ENCODE measurements around the gene SAPCD2.

- TF ChIP-seq POLR2AphosphoS5 (IDR thresholded peaks at IDR 0.05; ENCODE audit: low read depth, low read length), result no peak
- TF ChIP-seq, protein P1, sequence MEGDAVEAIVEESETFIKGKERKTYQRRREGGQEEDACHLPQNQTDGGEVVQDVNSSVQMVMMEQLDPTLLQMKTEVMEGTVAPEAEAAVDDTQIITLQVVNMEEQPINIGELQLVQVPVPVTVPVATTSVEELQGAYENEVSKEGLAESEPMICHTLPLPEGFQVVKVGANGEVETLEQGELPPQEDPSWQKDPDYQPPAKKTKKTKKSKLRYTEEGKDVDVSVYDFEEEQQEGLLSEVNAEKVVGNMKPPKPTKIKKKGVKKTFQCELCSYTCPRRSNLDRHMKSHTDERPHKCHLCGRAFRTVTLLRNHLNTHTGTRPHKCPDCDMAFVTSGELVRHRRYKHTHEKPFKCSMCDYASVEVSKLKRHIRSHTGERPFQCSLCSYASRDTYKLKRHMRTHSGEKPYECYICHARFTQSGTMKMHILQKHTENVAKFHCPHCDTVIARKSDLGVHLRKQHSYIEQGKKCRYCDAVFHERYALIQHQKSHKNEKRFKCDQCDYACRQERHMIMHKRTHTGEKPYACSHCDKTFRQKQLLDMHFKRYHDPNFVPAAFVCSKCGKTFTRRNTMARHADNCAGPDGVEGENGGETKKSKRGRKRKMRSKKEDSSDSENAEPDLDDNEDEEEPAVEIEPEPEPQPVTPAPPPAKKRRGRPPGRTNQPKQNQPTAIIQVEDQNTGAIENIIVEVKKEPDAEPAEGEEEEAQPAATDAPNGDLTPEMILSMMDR (IDR thresholded peaks at IDR 0.05; ENCODE audit: control extremely low read depth in 1 of 3, insufficient read depth in 1 of 3, low read depth in 1 of 3, low read length in 3 of 3), result no peak
- TF ChIP-seq RAD21 (IDR thresholded peaks at IDR 0.05 in 1 of 2, conservative IDR thresholded peaks at IDR 0.05 in 1 of 2; ENCODE audit: low read depth in 2 of 2, low read length in 2 of 2), result no peak
- TF ChIP-seq ZNF274 (IDR thresholded peaks at IDR 0.05; ENCODE audit: borderline replicate concordance, extremely low read depth, low read length), result no peak
- no peak for TF ChIP-seq POLR2A (IDR thresholded peaks at IDR 0.05; ENCODE audit: control extremely low read depth in 1 of 2, low read depth in 2 of 2, low read length in 2 of 2)
These were observed 6.3 kb upstream of the SAPCD2 start for GRCh38 chr9:137076636-137077009.
